ENCODE results near the gene MYCBP2.
"Not testable (repeated sequence)": the region's sequence is repeated elsewhere in the genome, so short reads cannot be mapped to it uniquely, and the experiment has no call there.

Gene MYCBP2

GRCh38 chr13:77353995-77354394 lies 27.1 kb upstream of the MYCBP2 start:
- no peak for DNase-seq (ENCODE audit: low read depth, low spot score)
- CTCF ChIA-PET: no interaction called here
- POLR2A ChIA-PET: no interaction called here
- no peak for TF ChIP-seq CTCF (IDR thresholded peaks at IDR 0.05; ENCODE audit: insufficient read depth, low read length, missing control alignments)
- H3K4me3 ChIP-seq (ENCODE audit: low read depth, low read length): no peak overlapping the region

GRCh38 chr13:77351315-77351714 lies 24.4 kb upstream of the MYCBP2 start:
- CTCF ChIA-PET: no interaction called here
- no peak for DNase-seq (ENCODE audit: low read depth, low spot score)
- POLR2A ChIA-PET: no interaction called here
- no peak overlapping the region for H3K4me3 ChIP-seq (ENCODE audit: low read depth, low read length)
- no peak for TF ChIP-seq CTCF (IDR thresholded peaks at IDR 0.05; ENCODE audit: insufficient read depth, low read length, missing control alignments)

- no peak overlapping the region for H3K4me3 ChIP-seq (ENCODE audit: low read depth, low read length)
- no peak for TF ChIP-seq CTCF (IDR thresholded peaks at IDR 0.05; ENCODE audit: insufficient read depth, low read length, missing control alignments)
- CTCF ChIA-PET: no interaction called here
- no peak for DNase-seq (ENCODE audit: low read depth, low spot score)
- POLR2A ChIA-PET: no interaction called here
Observed at GRCh38 chr13:77350811-77351210, 23.9 kb upstream of the MYCBP2 start.

GRCh38 chr13:77349365-77349764 lies 22.5 kb upstream of the MYCBP2 start:
- no peak overlapping the region for H3K4me3 ChIP-seq (ENCODE audit: low read depth, low read length)
- no peak for DNase-seq (ENCODE audit: low read depth, low spot score)
- ChIA-PET POLR2A (no interaction called here), CTCF (no interaction called here)
- no peak for TF ChIP-seq CTCF (IDR thresholded peaks at IDR 0.05; ENCODE audit: insufficient read depth, low read length, missing control alignments)

GRCh38 chr13:77347351-77347750 lies 20.5 kb upstream of the MYCBP2 start:
- H3K4me3 ChIP-seq (ENCODE audit: low read depth, low read length); CTCF ChIA-PET; POLR2A ChIA-PET; DNase-seq (ENCODE audit: low read depth, low spot score): not testable (repeated sequence)

- TF ChIP-seq CTCF (IDR thresholded peaks at IDR 0.05; ENCODE audit: insufficient read depth, low read length, missing control alignments): no peak
- CTCF ChIA-PET: no interaction called here
- no peak for DNase-seq (ENCODE audit: low read depth, low spot score)
- H3K4me3 ChIP-seq (ENCODE audit: low read depth, low read length): no peak overlapping the region
- POLR2A ChIA-PET: no interaction called here
Observed at GRCh38 chr13:77345150-77345780, 18.4 kb upstream of the MYCBP2 start.

GRCh38 chr13:77343841-77344240 lies 16.9 kb upstream of the MYCBP2 start:
- ChIA-PET POLR2A (no interaction called here), CTCF (no interaction called here)

More at GRCh38 chr13:77343841-77344240, 16.9 kb upstream of the MYCBP2 start:
- no peak for DNase-seq (ENCODE audit: low read depth, low spot score)
- TF ChIP-seq CTCF (IDR thresholded peaks at IDR 0.05; ENCODE audit: insufficient read depth, low read length, missing control alignments): no peak
- H3K4me3 ChIP-seq (ENCODE audit: low read depth, low read length): no peak overlapping the region

Data from AG04449 (cell line).